ENCODE measurements around the gene MYH7B. TPM values are rescaled to one million over a fixed set of nuclear protein-coding genes. Genes with fewer than 3 reads are reported as not detected.

MYH7B gene
- total RNA-seq: 0.30 to 0.64 TPM in 2 of 3 replicates, not detected in the other
- long read RNA-seq: 0 reads

GRCh38 chr20:34955231-34956040, at the start of gene MYH7B, which contains the start of gene GSS:
TSS of gene MYH7B (plus strand) at chr20:34955868. CDS start at chr20:34978006, 22,138 bp downstream.
TSS of gene GSS (minus strand) at chr20:34955806. CDS start at chr20:34951852, 3,954 bp downstream.
- H3K27ac Mint-ChIP-seq (ENCODE audit: unreplicated experiment): peak within 1 kb of the TSS; percentile 99
- peak within 1 kb of the TSS; percentile 95 for H3K4me3 Mint-ChIP-seq (ENCODE audit: unreplicated experiment)
- DNase-seq (ENCODE audit: low spot score): peak; percentile 96
- H3K4me1 Mint-ChIP-seq (ENCODE audit: low read depth): peaks cover 24% of the 10 kb centered on the region
- H3K36me3 Mint-ChIP-seq (ENCODE audit: low read depth): no peaks in the 10 kb centered on the region
- no peaks in the 10 kb centered on the region for H3K27me3 Mint-ChIP-seq (ENCODE audit: low read depth)
- peak; percentile 79 for TF ChIP-seq CTCF (IDR thresholded peaks at IDR 0.05)
- H3K9me3 Mint-ChIP-seq (ENCODE audit: low read depth): no peaks in the 10 kb centered on the region

GRCh38 chr20:34907616-34908469, 47.8 kb upstream of the MYH7B start:
- DNase-seq (ENCODE audit: low spot score): no peak
- Mint-ChIP-seq H3K36me3 (ENCODE audit: low read depth) (peaks cover 10% of the 10 kb centered on the region), H3K4me3 (ENCODE audit: unreplicated experiment) (peak overlapping the region; percentile 37), H3K9me3 (ENCODE audit: low read depth) (no peaks in the 10 kb centered on the region), H3K27me3 (ENCODE audit: low read depth) (no peaks in the 10 kb centered on the region), H3K27ac (ENCODE audit: unreplicated experiment) (peak overlapping the region; percentile 96), H3K4me1 (ENCODE audit: low read depth) (peaks cover 21% of the 10 kb centered on the region)
- TF ChIP-seq CTCF (IDR thresholded peaks at IDR 0.05): no peak

- H3K27me3 Mint-ChIP-seq (ENCODE audit: low read depth): no peaks in the 10 kb centered on the region
- H3K36me3 Mint-ChIP-seq (ENCODE audit: low read depth): peaks cover 18% of the 10 kb centered on the region
- H3K4me1 Mint-ChIP-seq (ENCODE audit: low read depth): no peaks in the 10 kb centered on the region
- H3K27ac Mint-ChIP-seq (ENCODE audit: unreplicated experiment): no peak overlapping the region
- no peak for DNase-seq (ENCODE audit: low spot score)
- H3K4me3 Mint-ChIP-seq (ENCODE audit: unreplicated experiment): no peak overlapping the region
- TF ChIP-seq CTCF (IDR thresholded peaks at IDR 0.05): no peak
- no peaks in the 10 kb centered on the region for H3K9me3 Mint-ChIP-seq (ENCODE audit: low read depth)
These were observed 40.5 kb upstream of the MYH7B start for GRCh38 chr20:34915131-34915530.

- DNase-seq (ENCODE audit: low spot score): no peak
- H3K4me3 Mint-ChIP-seq (ENCODE audit: unreplicated experiment): no peak overlapping the region
- no peak overlapping the region for H3K27ac Mint-ChIP-seq (ENCODE audit: unreplicated experiment)
- no peak for TF ChIP-seq CTCF (IDR thresholded peaks at IDR 0.05)
- peaks cover 23% of the 10 kb centered on the region for H3K36me3 Mint-ChIP-seq (ENCODE audit: low read depth)
- H3K27me3 Mint-ChIP-seq (ENCODE audit: low read depth): no peaks in the 10 kb centered on the region
- no peaks in the 10 kb centered on the region for H3K4me1 Mint-ChIP-seq (ENCODE audit: low read depth)
- no peaks in the 10 kb centered on the region for H3K9me3 Mint-ChIP-seq (ENCODE audit: low read depth)
These were observed 39.8 kb upstream of the MYH7B start for GRCh38 chr20:34915749-34916455.

All from chondrocyte (in vitro differentiated cells).